ENCODE results near the gene FOXE1. TPM values are rescaled to one million over a fixed set of nuclear protein-coding genes. Genes with fewer than 3 reads are reported as not detected.

Gene FOXE1
- polyA plus RNA-seq (ENCODE audit: insufficient read length), result not detected
- long read RNA-seq, donor 1, result 0 reads
- long read RNA-seq, donor 2, result 0 reads
- long read RNA-seq, donor 3, result 0 reads
- long read RNA-seq, donor 4, result 0 reads
- long read RNA-seq, donor 5, result 0 reads
- long read RNA-seq, donor 6, partial matches to known transcripts, result 0 of 1 reads
- long read RNA-seq, donor 6, other reads (novel, unspliced or antisense), result 0 of 1 reads
- long read RNA-seq, donor 7, result 0 reads
- long read RNA-seq, donor 8, result 0 reads

DNA sequence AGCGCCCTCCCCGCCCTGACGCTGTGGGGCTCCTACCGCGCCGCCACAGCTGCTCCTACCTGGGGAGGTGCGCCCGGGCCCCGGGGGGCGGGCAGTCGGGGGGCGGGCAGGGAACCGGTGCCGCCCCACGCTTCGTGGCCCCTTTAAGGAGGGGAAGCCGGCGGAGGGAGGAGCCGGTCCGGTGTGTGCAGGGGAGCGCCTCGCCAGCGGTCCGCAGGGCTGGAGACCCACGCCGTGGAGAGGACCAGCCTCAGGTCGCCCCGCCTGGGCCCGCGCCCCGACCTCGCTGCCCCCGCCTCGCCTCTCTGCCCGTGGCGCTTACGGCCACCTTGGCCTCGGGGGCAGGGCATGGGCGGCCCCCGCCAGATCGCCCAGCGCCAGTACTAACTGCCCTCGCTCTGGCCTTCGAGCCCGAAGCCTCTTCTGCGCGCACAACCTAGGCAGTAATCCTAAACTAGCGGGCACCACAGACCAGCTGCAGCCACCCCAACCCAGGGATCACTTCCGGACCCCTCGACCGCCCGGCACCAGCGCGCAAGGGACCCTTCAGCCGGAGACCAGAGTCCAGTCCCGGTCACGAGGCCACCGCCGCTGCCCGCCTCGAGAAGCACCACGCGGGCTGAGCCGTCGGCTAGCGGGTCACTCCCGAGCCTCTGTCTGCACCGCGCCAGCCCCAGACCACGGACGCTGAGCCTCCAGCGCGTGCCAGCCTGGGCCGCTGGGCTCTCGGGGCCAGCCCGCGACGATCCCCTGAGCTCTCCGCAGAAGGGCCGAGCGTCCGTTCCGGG is at the start of gene FOXE1:
TSS of gene FOXE1 (plus strand) at position 171 of the 788 bp plus-strand sequence. CDS start 689 bp downstream, outside the sequence.
- DNase-seq, result no peak

DNA sequence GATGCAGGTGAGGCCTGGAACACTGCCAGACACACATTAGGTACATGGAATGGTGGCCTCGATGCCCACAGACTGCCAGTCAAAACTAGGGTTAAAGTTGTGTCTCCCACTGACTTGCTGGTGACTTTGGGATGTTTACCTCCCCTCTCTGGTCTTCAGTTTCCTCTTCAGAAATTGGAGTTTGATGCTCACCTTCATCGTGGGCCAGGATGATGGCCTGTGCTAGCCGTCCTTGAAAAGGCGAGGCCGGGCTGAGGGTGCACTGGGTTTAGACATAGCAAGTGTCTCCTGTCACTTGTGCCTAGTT is 49.0 kb upstream of the FOXE1 start:
- no peak for DNase-seq

- no peak for DNase-seq
These were observed 46.3 kb upstream of the FOXE1 start for GRCh38 chr9:97806721-97807120.

DNA sequence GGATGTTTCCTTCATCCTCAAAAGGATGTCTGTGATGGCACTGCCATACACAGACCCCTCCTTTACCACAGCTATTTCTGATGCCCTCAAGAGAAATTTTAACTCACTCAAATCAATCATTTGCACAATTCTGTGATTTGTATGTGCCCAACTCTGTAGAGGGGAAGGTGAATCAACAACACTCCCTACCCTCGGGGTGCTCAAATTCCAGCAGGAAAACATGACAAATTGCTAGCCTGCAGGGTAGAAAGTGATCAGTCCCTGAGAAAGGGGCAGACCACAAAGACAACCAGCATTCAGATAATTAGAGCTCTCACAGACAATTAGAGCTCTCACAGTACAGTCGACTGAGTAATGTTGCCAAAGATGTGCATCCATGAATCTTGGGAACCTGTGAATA is 45.3 kb upstream of the FOXE1 start:
- no peak for DNase-seq

DNA sequence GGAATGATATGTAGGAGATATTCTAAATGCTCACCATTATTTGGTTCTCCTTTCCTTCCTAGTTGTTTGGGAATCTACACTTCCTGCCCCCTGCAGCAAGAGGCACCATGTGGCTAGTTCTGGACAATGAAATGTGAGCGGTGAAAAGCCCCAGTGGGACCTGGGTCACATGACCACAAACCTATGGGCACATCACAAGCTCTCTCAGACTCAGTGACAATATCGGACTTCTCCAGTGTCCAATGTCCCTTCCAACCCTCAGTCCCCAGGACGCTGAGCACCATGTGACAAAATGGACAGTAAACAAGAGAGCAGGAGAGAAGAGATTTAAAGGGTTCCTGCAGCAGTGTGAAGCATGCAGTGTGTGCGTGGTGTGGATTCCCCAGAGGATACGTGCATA is 44.6 kb upstream of the FOXE1 start:
- DNase-seq, result no peak

DNA sequence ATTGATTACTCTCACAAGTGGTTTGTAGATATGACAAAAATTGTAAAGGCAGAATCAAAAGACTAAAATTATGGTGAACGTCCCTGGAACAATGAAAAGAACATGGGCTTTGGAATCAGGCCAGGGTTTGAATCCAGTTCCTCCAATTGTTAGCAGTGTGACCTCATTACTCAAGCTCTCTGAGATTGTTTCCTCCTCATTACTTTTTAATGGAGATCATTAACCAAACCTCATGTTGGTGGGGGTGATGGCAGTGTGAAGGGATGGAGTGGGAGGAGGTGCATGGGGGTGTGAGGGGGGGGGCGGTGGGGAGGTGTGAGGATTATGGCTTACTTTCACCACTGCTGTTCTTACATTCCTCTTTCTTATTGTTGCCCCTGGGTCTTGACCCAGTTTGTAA is 44.1 kb upstream of the FOXE1 start:
- DNase-seq, result no peak

DNA sequence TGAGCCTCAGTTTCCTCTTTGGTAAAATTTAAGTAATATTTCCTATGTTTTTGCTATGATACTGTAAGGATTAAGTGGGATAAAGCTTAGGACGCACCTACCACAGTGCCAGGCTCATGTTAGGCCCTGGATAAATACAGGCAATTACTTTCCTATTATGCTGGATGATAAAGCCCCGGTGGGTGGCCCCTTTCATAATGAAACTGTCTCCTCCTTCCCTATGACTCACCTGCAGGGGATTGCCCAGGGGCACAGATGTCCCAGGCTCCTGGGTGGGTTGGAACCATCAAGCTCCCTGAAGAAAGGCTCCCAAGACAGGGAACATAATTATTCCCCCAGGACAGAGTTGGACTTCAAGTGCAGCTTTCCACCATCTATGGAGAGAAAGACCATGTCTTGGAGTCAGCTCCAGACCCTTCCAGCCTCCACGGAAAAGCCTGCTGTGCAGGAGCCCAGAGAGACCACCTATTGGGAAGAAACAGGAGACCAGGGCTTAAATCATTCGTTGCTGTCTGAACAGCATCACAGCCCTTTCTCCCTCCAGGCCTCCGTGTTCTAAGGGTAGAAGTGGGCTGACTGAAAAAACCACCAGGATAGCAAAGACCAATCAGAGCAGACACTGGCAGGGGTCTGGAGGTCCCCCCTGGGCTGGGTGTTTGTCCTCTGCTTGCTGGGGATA is 43.2 kb upstream of the FOXE1 start:
- no peak for DNase-seq

- DNase-seq, result no peak
These were observed 41.3 kb upstream of the FOXE1 start for GRCh38 chr9:97811533-97812246.

DNA sequence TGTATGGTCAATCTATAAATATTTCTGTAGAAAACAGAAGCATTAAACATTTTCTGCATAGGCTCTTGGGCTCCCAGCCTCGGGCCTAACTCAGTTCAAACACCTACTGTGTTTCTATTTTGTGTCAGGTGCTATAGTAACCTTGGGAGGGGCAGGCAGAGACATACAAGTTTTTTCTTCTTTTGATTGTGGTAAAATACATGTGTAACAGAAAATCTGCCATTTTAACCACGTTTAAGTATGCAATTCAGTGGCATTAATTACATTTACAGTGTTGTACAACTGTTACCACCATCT is 40.8 kb upstream of the FOXE1 start:
- no peak for DNase-seq

GRCh38 chr9:97813072-97813471 is 40.0 kb upstream of the FOXE1 start:
- no peak for DNase-seq

- no peak for DNase-seq
These were observed 33.3 kb upstream of the FOXE1 start for GRCh38 chr9:97819735-97820134.

DNA sequence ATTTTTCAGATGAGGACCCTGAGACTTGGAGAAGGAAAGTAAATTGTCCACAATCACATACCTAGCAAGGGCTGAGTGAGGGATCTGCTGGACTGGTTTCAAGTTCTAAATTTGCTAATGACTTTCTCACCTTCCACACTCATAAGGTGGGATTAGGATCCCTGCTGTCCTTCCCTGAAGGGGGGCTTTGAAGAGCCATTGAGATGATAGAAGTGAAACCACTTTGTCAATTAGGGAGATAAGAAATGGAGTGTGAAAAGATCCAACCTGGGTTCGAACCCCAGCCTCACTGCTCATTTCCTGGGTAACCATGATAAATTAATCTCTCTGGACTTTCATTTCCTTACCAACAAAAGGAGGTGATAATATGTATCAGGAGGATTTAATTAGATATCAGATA is 32.7 kb upstream of the FOXE1 start:
- no peak for DNase-seq

DNA sequence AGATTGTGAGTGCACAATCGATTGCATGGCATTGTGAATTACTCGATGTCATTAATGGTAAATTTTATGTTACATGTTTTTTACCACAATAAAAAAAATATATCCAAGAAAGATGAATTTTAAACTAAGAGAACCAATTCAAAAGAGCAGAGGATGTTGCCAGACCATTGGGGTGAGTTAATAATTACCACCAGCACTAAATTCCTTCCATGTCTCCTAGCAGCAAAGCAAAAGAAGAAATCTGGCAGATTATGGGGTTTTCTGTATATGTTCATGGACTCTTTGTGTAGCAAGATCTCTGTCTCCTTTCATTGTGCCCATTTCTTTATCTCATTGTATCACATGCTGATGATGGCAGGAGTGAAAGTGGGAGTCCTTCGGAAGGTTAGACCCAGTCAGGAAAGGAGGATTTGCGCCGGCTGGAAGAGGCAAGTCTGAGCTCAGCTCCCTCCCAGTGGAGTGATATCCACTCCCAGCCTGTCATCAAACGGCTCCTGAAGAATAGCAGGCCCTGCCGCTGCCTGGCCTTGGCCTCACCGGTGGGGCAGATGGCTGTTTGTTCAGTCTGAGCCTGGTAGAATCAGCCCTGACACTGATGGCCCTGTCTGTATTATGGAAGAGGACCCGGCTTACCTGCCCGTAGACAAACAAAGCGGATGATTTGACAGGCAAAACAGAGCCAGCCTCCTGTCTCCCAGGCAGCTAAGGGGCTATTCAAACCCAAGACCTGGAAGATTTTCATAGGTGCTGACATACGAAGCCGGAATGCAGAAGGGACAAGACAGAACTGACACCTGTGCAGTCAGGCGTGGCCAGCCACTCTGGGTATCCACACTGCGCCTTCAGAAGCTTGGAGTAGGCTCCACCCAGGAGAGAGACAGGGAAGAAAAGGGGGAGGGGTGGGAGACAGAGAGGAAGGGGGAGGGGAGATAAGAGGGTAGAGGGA is 21.9 kb upstream of the FOXE1 start:
- DNase-seq, result no peak

DNA sequence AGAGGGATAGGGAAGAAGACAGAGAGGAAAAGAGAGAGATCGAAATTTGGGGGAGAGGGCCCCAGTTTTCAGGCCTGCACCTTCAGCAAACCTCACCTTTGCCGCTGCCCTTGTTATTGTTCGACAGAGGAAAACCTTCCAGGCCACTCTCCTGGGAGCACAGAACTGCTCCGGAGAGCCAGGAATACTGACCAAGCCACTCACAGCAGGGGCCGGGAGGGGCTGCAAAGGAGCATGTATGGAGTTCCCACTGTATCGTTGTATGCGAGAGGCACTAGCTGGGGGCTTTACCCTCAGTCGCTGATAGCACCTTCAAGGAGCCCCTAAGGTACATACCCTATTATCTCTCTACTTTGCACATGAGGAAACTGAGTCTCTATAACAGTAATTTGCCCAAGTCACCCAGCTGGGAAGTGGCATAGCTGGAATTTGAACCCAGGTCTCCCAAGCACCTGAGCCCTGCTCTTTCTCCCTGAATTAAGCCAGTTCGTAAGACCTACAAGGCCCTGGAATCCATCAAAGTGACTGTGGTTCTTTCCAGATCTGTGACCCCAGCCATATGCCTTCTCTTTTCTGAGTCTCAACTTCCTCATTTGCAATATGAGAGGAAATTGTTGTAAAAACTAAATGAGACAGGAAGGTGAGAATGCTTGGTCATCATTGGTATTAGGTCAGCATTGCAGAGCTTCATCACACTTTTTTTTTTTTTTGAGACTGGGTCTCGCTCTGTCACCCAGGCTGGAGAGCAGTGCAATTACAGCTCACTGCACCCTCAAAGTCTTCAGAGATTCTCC is 21.0 kb upstream of the FOXE1 start:
- no peak for DNase-seq

DNA sequence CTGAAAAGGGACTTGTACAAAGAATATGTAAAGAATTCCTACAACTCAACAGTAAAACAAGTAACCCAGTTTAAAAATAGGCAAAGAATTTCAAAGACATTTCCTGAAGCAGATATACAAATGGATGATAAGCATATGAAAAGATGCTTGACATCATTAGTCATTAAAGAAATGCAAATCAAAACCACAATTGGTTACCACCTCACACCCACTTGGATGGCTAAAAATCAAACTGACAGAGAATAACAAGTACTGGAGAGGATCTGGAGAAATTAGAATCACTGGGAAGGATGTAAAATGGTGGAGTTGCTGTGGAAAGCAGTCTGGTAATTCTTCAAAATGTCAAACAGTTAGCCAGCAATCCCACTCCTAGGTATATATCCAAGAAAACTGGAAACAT is 12.5 kb upstream of the FOXE1 start:
- DNase-seq, result no peak

- no peak for DNase-seq
These were observed 10.1 kb upstream of the FOXE1 start for GRCh38 chr9:97842960-97843359.

GRCh38 chr9:97845130-97845529 is 7.9 kb upstream of the FOXE1 start:
- DNase-seq, result no peak

DNA sequence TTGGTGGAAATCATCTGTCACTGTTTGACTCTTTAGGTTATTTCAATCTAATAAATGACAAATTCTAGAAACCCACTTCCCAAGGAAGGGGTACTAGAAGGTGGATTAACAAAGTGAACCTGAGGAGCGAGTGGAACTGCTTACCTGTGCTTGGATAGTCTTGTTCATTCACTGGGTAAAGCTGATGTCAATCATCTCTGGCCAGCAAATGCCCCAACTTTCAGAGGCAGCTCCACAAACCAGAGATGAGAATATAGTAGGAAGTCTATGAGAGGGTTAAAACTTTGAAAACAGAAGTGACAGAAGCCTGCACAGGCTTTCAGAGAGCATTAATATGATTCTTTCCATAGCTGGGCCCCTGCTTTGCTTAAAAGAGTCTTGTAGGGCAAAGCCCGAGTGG is 7.3 kb upstream of the FOXE1 start:
- no peak for DNase-seq

- no peak for DNase-seq
These were observed 6.7 kb upstream of the FOXE1 start for GRCh38 chr9:97846347-97846746.

DNA sequence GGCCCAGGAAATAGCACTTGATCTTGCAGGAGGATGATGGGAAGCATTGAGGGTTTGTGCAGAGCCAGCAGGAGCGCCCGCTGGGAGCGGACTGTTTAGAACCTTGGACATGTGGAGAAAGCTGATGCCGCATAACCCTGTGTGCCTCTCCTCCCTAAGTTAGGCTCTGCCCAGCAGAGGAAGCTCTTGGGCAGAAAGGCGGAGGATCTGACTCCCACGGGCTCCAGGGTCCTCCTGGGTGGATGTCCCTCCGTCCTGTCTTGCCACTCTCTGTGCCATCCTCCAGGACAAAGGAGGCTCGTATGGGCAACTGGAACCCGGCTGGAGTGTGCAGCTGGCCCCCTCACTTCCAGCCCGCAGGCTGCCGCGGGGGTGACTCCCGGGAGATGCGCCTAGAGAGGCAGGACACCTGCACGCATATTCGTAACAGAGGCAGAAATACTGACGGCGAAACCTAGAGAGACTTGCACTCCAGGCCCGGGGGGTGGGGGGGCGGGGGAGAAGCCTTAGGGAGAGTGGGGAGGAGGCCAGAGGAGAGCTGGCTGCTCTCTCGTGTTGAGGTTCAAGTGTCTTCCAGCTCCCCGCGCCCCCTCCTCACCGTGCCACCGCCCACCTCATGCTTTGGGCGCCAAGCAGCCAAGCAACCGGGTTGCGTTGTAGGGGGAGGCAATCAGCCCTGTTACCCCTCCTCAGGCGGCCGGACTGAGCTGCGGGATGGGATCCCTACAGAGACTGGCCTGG is 5.4 kb upstream of the FOXE1 start:
- DNase-seq, result no peak

- no peak for DNase-seq
These were observed 4.9 kb upstream of the FOXE1 start for GRCh38 chr9:97848215-97848479.
